Esophagus (tissue), 2 donors: ENCODE results near the gene CD79B. TPM values are rescaled to one million over a fixed set of nuclear protein-coding genes. Genes with fewer than 3 reads are reported as not detected.

Experiments
- H3K27ac ChIP-seq, 2 donors: one replicate each; pipeline ENCODE4 v1.5.1; 2013; ENCODE audit warnings: low read depth in 2 of 2, mild to moderate bottlenecking in 2 of 2, inconsistent platforms in 1 of 2, low read length in 1 of 2, moderate library complexity in 1 of 2
- H3K27me3 ChIP-seq, 2 donors: one replicate each; pipeline ENCODE4 v1.6.1; 2013; ENCODE audit warnings: low read length in 2 of 2, control low read depth in 1 of 2, mild to moderate bottlenecking in 1 of 2; ENCODE audit not compliant: insufficient read depth in 2 of 2, control insufficient read depth in 1 of 2
- H3K36me3 ChIP-seq, 2 donors: one replicate each; pipeline ENCODE4 v1.6.1; 2013; ENCODE audit warnings: low read length in 1 of 2; ENCODE audit not compliant: control insufficient read depth in 2 of 2, insufficient read depth in 2 of 2
- H3K4me1 ChIP-seq, 2 donors: one replicate each; pipeline ENCODE4 v1.6.1; 2013; ENCODE audit warnings: low read length in 1 of 2; ENCODE audit not compliant: control insufficient read depth in 2 of 2, insufficient read depth in 2 of 2
- H3K4me3 ChIP-seq, 2 donors: one replicate each; pipeline ENCODE4 v1.5.1; 2013; ENCODE audit warnings: low read length in 2 of 2, mild to moderate bottlenecking in 2 of 2, low read depth in 1 of 2, moderate library complexity in 1 of 2
- H3K9me3 ChIP-seq, 2 donors: one replicate each; pipeline ENCODE4 v1.6.1; 2013; ENCODE audit warnings: mild to moderate bottlenecking in 2 of 2, low read depth in 1 of 2, low read length in 1 of 2, moderate library complexity in 1 of 2; ENCODE audit not compliant: control insufficient read depth in 2 of 2, insufficient read depth in 1 of 2
- WGBS, 2 donors: extraction: QIAGEN DNeasy Blood & Tissue Kit; methylation state at CpG; one replicate each; pipeline ENCODE4 v1.1.7; 2013; 5-methylcytosine and 5-hydroxymethylcytosine counted together
- polyA plus RNA-seq, 2 donors: library from polyadenylated mRNA; stranded (reverse); fragments of 200-250 nt; gene quantifications; one replicate each; pipeline ENCODE4 v1.2.3, GENCODE V29; 2013
- donor health status: healthy with polysubstance abuse.
- donor health status: Bipolar disorder and iron deficiency.

Gene CD79B
- polyA plus RNA-seq, 2 donors, result 1.2 to 1.5 TPM

- no peaks in the 10 kb centered on the region for H3K36me3 ChIP-seq
- H3K27me3 ChIP-seq, result no peaks in the 10 kb centered on the region
- H3K4me1 ChIP-seq, result peaks cover 0 to 3% of the 10 kb centered on the region in 2 donors
- no peak overlapping the region for H3K4me3 ChIP-seq
- no peaks in the 10 kb centered on the region for H3K9me3 ChIP-seq
- 80 to 84% methylated on average over 11 of the region's 11 CpGs for WGBS, 2 donors
- H3K27ac ChIP-seq, result no peak overlapping the region
These were observed 23.1 kb upstream of the CD79B start for GRCh38 chr17:63955232-63955631.

DNA sequence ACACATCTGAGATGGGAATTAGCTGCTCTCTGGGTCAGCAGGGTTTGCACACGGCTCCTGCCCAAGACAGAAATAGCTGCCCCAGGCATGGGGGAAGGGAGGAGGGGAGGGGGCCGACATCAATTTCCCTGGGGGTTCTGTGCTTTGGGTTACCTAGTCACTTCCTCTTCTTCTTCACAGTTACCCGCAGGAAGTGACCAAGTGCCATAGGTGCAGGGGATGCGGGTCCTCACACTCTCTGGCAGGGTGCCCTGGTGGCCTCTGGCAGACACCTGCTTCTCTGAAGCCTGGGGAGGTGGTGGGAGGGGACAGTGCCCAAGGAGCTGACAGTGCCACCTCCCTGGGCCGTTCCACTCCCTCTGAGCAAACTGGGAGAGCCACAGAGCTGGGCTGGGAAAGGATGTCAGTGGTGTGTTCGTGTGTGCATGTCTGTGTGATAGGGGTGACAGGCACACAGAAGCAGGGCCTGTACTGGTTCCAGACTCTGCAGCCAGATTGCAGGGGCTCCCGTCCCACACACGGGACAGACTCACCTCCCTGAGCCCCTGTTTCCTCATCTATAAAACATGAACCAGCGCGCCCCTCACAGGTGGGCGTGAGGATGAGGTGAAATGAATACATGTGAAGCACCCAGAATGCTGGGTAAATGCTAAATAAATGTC lies 22.4 kb upstream of the CD79B start:
- whole genome bisulfite sequencing, 2 donors, result 50 to 54% methylated on average over 11 of the region's 11 CpGs
- Histone ChIP-seq H3K27ac (no peak overlapping the region), H3K27me3 (no peaks in the 10 kb centered on the region), H3K36me3 (no peaks in the 10 kb centered on the region), H3K4me3 (no peak overlapping the region), H3K9me3 (no peaks in the 10 kb centered on the region), H3K4me1 (no peaks in the 10 kb centered on the region)

DNA sequence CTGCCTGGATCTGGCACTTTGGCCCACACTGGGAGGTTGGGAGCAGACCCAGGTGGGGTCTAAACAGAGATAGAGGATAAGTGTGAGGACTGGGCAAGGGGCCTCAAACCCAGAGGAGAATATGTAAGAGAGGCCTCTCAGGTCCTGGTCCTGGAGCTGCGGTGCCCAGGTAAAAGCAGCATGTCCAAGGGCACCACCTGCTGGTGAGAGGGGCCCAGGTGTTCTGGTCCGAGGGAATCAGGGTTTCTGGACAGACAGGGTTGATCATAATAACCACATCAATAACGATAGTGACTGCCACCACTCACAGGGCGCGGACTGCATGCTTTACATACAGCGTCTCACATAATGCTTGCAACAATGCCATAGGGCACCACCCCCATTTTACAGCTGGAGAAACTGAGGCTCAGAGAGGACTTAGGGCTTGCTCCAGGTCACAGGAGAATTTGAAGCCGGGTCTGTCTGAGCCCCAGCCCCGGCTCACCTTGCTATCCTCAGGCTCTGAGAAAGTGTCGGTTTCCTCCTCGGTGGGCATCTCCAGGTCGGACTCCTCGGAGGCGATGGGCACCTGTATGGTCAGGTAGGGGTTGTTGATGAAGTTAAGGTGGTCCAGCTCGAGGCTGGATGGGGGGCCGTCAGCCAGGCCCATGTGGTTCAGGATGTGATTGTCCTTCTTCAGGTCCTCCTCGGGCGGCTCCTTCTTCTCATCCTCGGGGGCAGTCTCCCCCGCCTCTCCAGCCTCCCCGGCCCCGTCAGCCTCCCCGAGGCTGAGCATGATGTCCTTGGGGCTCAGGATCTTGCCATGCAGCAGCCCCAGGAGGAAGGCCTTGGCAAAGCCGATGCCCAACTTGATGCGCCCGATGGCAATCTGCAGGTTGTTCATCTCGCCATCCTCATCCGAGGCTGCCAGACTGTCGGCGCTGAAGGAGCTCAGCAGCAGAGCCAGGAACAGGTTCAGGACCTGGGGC lies 19.1 kb upstream of the CD79B start:
- Histone ChIP-seq H3K27me3 (no peaks in the 10 kb centered on the region), H3K27ac (no peak overlapping the region), H3K36me3 (no peaks in the 10 kb centered on the region), H3K9me3 (no peaks in the 10 kb centered on the region), H3K4me3 (no peak overlapping the region), H3K4me1 (peaks cover 0 to 3% of the 10 kb centered on the region in 2 donors)
- 83 to 85% methylated on average over 29 of the region's 29 CpGs for WGBS, 2 donors

GRCh38 chr17:63949576-63950250 lies 17.6 kb upstream of the CD79B start:
- H3K4me3 ChIP-seq, result no peak overlapping the region
- H3K36me3 ChIP-seq, result no peaks in the 10 kb centered on the region
- no peaks in the 10 kb centered on the region for H3K9me3 ChIP-seq
- WGBS, 2 donors, result 65 to 71% methylated on average over 18 of the region's 18 CpGs
- H3K4me1 ChIP-seq, result peaks cover 2 to 3% of the 10 kb centered on the region in 2 donors
- H3K27me3 ChIP-seq, result no peaks in the 10 kb centered on the region
- no peak overlapping the region for H3K27ac ChIP-seq

GRCh38 chr17:63948521-63948920 lies 16.4 kb upstream of the CD79B start:
- no peaks in the 10 kb centered on the region for H3K36me3 ChIP-seq
- WGBS, 2 donors, result 88 to 89% methylated on average over 9 of the region's 9 CpGs
- H3K27me3 ChIP-seq, result no peaks in the 10 kb centered on the region
- no peak overlapping the region for H3K27ac ChIP-seq
- H3K4me3 ChIP-seq, result no peak overlapping the region
- H3K9me3 ChIP-seq, result no peaks in the 10 kb centered on the region
- peaks cover 2 to 3% of the 10 kb centered on the region in 2 donors for H3K4me1 ChIP-seq

DNA sequence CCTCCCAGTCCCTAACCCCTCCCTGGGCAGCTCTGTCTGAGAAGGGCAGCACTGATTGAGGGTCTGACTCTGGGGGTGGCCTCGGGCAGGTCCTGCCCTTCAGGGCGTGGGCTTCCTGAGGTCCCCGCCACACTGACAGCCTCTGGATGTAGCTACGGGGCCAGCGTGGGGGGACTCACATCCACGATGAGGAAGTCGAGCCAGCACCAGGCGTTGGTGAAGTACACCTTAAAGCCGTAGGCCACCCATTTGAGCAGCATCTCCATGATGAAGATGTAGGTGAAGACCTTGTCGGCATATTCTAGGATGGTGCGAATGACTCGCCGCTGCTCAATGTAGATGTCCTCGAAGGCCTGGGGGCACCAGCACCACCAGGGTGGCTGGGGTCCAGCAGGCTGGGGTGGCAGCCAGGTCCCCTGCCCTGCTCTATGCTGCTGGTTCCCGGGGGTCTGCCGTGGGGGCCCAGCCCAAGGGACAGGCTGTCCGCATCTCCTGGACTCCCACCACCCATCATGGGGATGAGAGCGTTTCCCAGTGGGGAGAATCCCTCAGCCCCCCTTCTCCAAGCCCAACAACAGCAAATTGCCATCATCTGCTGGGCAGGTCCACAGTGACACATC lies 15.7 kb upstream of the CD79B start:
- whole genome bisulfite sequencing, 2 donors, result 85 to 86% methylated on average over 18 of the region's 18 CpGs
- peaks cover 2 to 3% of the 10 kb centered on the region in 2 donors for H3K4me1 ChIP-seq
- no peak overlapping the region for H3K27ac ChIP-seq
- no peaks in the 10 kb centered on the region for H3K27me3 ChIP-seq
- no peaks in the 10 kb centered on the region for H3K9me3 ChIP-seq
- no peaks in the 10 kb centered on the region for H3K36me3 ChIP-seq
- no peak overlapping the region for H3K4me3 ChIP-seq

GRCh38 chr17:63946440-63947363 lies 14.6 kb upstream of the CD79B start:
- WGBS, 2 donors, result 39 to 40% methylated on average over 20 of the region's 20 CpGs
- no peak overlapping the region for H3K27ac ChIP-seq
- H3K4me3 ChIP-seq, result no peak overlapping the region
- H3K4me1 ChIP-seq, result peaks cover 2 to 3% of the 10 kb centered on the region in 2 donors
- no peaks in the 10 kb centered on the region for H3K36me3 ChIP-seq
- no peaks in the 10 kb centered on the region for H3K27me3 ChIP-seq
- H3K9me3 ChIP-seq, result peaks cover 0 to 2% of the 10 kb centered on the region in 2 donors

DNA sequence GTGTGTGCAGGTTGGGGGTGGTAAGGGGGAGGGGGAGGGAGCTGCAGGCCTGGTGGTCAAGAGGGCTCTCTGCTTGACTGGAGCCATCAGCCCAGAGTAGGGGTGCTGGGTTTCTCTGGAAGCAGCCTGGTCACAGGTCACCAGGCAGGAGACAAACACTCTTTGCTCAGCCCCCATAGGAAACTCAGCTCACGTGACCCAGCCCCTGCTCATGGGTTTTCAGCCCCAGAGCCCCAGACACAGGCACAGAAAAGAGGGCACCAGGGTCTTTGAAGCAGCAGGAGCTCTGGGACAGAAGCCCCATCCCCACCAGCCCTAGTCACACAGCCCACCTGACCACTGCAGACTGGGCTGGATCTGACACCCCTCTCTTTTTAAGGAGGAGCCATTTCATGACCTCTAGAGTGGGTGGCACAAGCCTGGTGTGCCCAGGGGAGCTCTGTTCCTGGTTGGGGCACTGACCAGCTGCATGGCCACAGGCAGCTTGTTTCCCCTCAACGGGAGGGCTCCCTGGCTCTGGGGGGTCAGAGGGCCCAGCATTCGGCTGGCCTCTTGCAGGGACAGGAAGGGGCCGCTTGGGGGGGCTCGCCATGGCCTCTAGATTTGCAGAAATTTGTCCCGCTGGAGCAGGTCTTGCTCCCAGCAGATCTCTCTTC lies 13.8 kb upstream of the CD79B start:
- Histone ChIP-seq H3K4me3 (no peak overlapping the region), H3K4me1 (peaks cover 2 to 3% of the 10 kb centered on the region in 2 donors), H3K9me3 (peaks cover 0 to 2% of the 10 kb centered on the region in 2 donors), H3K27me3 (no peaks in the 10 kb centered on the region), H3K27ac (no peak overlapping the region), H3K36me3 (no peaks in the 10 kb centered on the region)
- WGBS, 2 donors, result 64 to 70% methylated on average over 6 of the region's 6 CpGs
